ENCODE data around the gene AKNAD1.

The AKNAD1 gene

DNA sequence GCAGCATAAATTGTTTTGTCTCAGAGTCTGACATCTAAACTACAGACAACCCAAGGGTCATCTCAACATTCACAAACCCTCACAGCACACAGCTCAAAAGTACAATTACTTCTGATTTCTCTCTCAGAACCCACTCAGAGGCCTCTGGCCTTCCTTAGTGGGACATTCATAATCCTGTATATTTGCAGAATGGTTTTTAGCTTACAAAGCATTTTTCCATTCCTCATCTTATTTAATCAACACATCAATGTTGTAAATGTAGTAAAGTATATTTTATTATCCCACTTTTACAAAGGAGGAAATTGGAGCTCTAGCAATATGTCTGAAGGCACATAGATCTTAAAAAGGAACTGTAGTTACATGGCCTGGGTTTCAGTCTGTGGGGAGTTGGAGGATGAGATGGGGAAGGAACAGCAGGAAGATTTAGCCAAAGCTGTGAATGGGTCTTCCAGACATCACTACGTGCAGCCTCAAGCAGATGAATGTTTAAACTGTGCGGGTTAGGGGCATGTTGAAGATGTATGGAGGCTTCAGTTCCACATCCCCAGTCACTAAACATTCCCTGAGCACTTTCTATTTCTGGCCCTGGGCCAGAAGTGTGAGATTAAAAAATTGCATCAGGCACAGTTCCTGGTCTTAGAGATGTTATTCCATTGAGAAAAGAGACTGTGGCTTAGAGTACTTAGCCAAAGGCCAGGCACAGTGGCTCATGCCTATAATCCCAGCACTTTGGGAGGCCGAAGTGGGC lies 13.3 kb downstream of the AKNAD1 start:
- no peak for DNase-seq (ENCODE audit: low read depth)
- TF ChIP-seq, protein P1, sequence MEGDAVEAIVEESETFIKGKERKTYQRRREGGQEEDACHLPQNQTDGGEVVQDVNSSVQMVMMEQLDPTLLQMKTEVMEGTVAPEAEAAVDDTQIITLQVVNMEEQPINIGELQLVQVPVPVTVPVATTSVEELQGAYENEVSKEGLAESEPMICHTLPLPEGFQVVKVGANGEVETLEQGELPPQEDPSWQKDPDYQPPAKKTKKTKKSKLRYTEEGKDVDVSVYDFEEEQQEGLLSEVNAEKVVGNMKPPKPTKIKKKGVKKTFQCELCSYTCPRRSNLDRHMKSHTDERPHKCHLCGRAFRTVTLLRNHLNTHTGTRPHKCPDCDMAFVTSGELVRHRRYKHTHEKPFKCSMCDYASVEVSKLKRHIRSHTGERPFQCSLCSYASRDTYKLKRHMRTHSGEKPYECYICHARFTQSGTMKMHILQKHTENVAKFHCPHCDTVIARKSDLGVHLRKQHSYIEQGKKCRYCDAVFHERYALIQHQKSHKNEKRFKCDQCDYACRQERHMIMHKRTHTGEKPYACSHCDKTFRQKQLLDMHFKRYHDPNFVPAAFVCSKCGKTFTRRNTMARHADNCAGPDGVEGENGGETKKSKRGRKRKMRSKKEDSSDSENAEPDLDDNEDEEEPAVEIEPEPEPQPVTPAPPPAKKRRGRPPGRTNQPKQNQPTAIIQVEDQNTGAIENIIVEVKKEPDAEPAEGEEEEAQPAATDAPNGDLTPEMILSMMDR (IDR thresholded peaks at IDR 0.05; ENCODE audit: low read depth, low read length, missing control alignments), result no peak
- H3K4me3 ChIP-seq (ENCODE audit: low read depth, low read length), result no peak overlapping the region

GRCh38 chr1:108842525-108843181 lies 14.2 kb downstream of the AKNAD1 start:
- DNase-seq (ENCODE audit: low read depth), result no peak
- no peak overlapping the region for H3K4me3 ChIP-seq (ENCODE audit: low read depth, low read length)
- TF ChIP-seq, protein P1 (IDR thresholded peaks at IDR 0.05; ENCODE audit: low read depth, low read length, missing control alignments), result no peak

DNA sequence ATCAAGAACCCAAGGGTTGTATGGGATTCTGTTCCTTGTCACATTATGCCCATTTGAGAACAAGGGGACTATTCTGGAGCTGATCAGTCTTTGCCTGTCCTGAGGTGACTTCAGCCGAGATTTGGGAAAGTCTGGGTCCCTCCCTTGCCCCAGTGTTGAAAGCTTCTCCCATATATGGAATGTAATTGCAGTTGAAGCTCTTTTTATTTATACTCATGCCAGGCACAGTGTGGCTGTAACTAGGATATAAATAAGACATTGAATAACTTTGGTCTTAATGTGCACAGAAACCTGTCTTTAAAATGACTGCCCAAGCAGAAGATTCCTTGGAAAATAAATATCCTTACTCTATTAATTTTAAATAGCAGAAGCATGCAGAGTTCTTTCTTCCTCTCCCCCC lies 15.2 kb downstream of the AKNAD1 start:
- no peak overlapping the region for H3K4me3 ChIP-seq (ENCODE audit: low read depth, low read length)
- DNase-seq (ENCODE audit: low read depth), result no peak
- TF ChIP-seq, protein P1 (IDR thresholded peaks at IDR 0.05; ENCODE audit: low read depth, low read length, missing control alignments), result no peak

DNA sequence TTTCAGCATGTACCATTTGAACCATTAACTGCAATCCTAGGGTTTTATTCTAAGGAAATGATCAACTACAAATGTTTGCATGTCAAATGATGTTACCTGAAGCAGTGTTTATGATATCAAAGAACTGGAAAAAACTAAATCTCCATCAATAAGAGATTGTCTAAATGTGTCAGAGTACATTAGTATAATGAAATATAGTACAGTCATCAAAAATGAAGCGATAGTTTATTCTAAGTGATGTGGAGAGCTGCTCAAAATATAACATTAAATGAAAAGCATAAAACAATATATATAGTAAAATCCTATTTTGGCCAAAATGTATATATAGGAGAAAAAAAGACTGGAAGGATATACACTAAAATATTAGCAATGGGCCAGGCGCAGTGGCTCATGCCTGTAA lies 24.0 kb downstream of the AKNAD1 start:
- no peak overlapping the region for H3K4me3 ChIP-seq (ENCODE audit: low read depth, low read length)
- TF ChIP-seq, protein P1 (IDR thresholded peaks at IDR 0.05; ENCODE audit: low read depth, low read length, missing control alignments), result no peak
- DNase-seq (ENCODE audit: low read depth), result no peak

DNA sequence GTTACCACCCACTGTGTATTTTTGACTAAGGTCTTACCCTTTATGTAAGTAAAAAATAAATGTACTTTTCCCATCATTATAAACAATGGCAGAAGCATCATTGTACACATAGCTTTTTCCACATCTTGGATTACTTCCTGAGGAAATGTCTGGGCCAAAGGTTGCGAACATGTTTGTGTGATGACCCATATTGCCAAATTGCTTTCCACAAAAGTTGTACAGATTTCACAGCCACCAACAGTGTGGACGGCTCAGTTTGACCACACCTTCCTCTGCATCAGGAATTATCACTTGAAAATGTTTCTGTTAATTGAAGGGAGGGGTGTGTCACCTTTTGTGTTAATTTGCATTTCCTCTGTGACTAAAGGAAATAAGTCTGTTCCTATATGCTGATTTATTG lies 25.7 kb downstream of the AKNAD1 start:
- H3K4me3 ChIP-seq (ENCODE audit: low read depth, low read length), result no peak overlapping the region
- TF ChIP-seq, protein P1 (IDR thresholded peaks at IDR 0.05; ENCODE audit: low read depth, low read length, missing control alignments), result no peak

GRCh38 chr1:108830119-108831008 lies 26.5 kb downstream of the AKNAD1 start:
- DNase-seq (ENCODE audit: low read depth), result no peak
- TF ChIP-seq, protein P1 (IDR thresholded peaks at IDR 0.05; ENCODE audit: low read depth, low read length, missing control alignments), result no peak
- H3K4me3 ChIP-seq (ENCODE audit: low read depth, low read length), result no peak overlapping the region

More for the DNA sequence above, 25.7 kb downstream of the AKNAD1 start:
- DNase-seq (ENCODE audit: low read depth), result no peak

All from GM12864 (cell line).